Astrocyte of the spinal cord (primary cell): ENCODE results near the gene GRIA2.

Source experiments
- DNase-seq: peaks from one replicate; pipeline ENCODE4 v3.0.0; 2011; ENCODE audit warnings: low read depth, low spot score
- H3K4me3 ChIP-seq: 2 replicates; pipeline ENCODE4 v1.5.1; 2011; ENCODE audit warnings: low read depth, mild to moderate bottlenecking, low read length, moderate library complexity
- CTCF ChIP-seq: IDR thresholded peaks from 2 replicates; pipeline ENCODE4 v1.5.1; 2012; ENCODE audit warnings: low read depth, mild to moderate bottlenecking, low read length, inconsistent platforms
- in situ Hi-C: cut with HindIII; loops from 2 replicates; pipeline ENCODE4 v1.10.0; 2017; ENCODE audit warnings: low sequenced_read_pairs

The GRIA2 gene

DNA sequence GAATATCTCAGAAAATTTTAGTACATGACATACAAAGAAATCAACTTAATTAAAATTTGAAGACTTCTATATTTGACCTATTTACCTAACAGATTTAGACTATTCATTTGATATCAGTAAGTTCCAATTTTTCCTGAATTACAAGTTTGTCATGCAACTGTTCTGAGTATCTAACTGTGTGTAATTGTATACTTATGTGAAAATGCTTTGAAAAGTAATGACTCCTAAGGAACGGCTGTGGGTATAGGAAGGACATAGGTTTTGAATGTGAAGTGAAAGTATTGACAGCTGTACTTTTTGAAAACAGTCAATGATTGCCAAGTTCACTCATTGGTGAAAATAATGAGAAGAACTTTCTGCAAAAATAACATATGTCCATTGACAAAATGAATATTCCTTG is 2.9 kb downstream of the GRIA2 start:
- TF ChIP-seq CTCF, result no peak
- in situ Hi-C loops, result no loop called here
- H3K4me3 ChIP-seq, result no peak overlapping the region
- no peak for DNase-seq

DNA sequence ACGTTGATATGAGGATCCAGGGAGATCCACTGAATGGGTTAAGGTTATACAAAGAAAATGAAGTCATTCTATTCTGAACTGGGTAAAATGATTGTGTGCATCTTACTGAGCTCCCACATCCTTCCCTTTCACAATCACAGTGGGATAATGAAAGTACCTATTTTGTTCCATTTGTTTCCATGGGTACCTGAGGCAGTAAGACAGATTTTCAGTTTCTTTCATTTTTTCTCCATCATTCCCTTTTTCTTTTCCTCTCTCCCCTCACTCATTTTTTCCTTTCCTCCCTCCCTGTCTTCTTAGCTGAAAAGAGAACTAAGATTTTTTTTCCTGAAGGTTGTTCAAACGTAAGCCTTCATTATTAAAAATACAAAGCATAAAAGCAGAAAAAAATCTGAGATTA is 4.6 kb downstream of the GRIA2 start:
- in situ Hi-C loops, result no loop called here
- TF ChIP-seq CTCF, result no peak
- DNase-seq, result no peak
- no peak overlapping the region for H3K4me3 ChIP-seq

DNA sequence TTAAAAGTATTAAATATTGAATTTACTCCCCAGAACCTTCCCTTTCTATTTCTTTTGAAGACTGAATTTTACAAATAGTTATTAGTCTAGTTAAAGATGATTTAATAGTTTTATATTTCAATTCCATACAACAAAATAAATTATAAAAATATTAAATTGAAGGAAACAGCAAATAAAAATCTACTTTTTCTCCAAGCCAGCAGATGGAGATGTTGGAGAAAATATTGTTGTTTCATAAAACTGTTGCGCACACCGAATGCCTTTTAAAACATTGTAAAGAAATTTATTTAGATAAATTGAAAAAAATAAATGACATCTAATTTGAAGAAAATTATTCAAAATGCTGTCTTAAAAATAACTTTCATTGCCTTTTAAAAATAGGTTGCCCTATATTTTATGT is 5.5 kb downstream of the GRIA2 start:
- H3K4me3 ChIP-seq, result no peak overlapping the region
- no peak for TF ChIP-seq CTCF
- DNase-seq, result no peak
- in situ Hi-C loops, result no loop called here

DNA sequence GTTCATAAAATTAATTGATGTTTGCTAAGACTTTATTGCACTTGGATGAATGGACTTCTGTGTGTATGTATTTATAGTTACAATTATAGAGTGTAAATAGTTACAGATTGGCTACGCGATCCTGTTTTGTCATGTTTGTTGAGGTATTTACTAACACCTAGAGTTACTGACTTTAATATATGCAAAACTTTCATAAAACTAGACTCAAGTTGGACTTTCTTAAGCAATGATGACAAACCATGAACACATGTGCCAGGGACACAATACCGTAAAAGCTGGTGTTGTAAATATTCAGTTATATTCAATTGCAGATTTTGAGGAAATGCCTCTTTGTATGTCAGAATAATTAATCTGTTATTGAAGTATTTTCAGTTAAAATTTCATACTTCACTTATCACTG is 6.1 kb downstream of the GRIA2 start:
- no peak for TF ChIP-seq CTCF
- in situ Hi-C loops, result no loop called here
- DNase-seq, result no peak
- no peak overlapping the region for H3K4me3 ChIP-seq

DNA sequence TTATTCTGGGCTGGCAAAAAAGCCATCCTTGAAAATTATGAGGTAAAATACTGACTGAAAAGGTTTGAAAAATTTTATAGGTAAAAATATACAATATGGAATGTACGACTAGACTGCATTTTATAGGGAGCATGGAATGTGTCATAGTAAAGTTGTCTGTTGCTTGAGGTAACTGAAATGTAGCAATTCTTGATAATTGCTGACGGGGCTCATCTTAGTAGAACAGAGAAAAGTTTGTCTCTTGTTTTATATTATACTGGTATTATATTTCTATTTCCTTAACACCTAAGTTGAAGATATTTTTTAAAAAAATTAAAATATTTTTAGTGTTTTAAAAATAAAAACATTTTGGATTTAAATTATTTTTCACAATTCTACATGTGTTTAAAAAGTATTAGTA is 11.0 kb downstream of the GRIA2 start:
- TF ChIP-seq CTCF, result no peak

DNA sequence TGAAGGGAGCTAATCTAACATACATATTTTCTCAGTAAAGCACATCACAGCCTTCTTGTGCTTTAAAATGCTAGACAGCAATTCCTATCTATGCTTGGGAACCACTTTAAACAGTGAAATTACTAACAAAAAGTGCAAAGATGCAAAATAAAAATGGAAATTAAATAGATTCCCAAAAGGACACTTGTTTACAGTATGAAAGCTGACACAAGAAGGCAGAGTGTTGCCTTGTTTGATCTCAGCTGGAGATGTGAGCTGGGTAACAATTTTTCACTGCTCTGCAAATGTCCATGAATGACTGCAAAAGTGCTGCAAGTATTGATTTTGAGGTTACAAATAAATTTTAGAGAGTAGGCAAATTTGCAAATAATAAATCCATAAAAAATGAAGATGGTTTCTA is 22.3 kb downstream of the GRIA2 start:
- TF ChIP-seq CTCF, result no peak
- H3K4me3 ChIP-seq, result no peak overlapping the region
- no peak for DNase-seq
- in situ Hi-C loops, result no loop called here

More for the DNA sequence above, 11.0 kb downstream of the GRIA2 start:
- H3K4me3 ChIP-seq, result no peak overlapping the region
- no peak for DNase-seq
- in situ Hi-C loops, result no loop called here

DNA sequence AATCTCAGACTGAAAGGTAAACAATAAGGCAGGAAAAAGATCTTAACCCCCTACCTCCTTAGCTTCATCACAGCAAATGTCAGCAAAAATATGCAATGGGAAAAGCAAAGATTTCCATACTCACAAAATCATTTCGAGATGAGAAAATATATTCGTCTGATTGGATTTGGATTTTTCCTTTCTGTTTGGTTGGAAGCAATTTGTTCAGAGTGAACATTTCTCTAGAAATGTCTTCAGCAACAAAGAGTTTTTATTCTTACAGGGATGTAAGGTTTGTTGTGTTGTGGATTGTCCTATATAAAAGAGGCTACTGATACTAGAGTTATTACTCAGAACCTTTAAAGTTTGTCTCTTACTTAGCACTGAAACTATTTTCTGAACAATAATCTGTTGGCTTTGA is 23.8 kb downstream of the GRIA2 start:
- in situ Hi-C loops, result no loop called here
- no peak overlapping the region for H3K4me3 ChIP-seq
- no peak for DNase-seq
- TF ChIP-seq CTCF, result no peak
